Muscle of leg (tissue), 11 donors: Measurements from ENCODE around the gene EHBP1. TPM values are rescaled to one million over a fixed set of nuclear protein-coding genes. Genes with fewer than 3 reads are reported as not detected.

ENCODE experiments used
- DNase-seq: peaks from one replicate; pipeline ENCODE4 v3.0.0; 2013
- H3K27ac ChIP-seq: one replicate; pipeline ENCODE4 v1.5.1; 2013; ENCODE audit warnings: mild to moderate bottlenecking, low read length, control low read depth
- H3K27me3 ChIP-seq: one replicate; pipeline ENCODE4 v1.6.1; 2013; ENCODE audit warnings: low read length; ENCODE audit not compliant: control insufficient read depth, insufficient read depth
- H3K36me3 ChIP-seq: one replicate; pipeline ENCODE4 v1.6.1; 2013; ENCODE audit warnings: low read length; ENCODE audit not compliant: control insufficient read depth, insufficient read depth
- H3K4me1 ChIP-seq: one replicate; pipeline ENCODE4 v1.6.1; 2013; ENCODE audit warnings: low read length; ENCODE audit not compliant: control insufficient read depth, insufficient read depth
- H3K4me3 ChIP-seq: one replicate; pipeline ENCODE4 v1.5.1; 2013; ENCODE audit warnings: low read length, control low read depth
- H3K9me3 ChIP-seq: replicated peaks from 2 replicates; pipeline ENCODE4 v1.6.1; 2013; ENCODE audit warnings: low read depth, low read length; ENCODE audit not compliant: control insufficient read depth
- WGBS: methylation state at CpG from one replicate; pipeline ENCODE4 v1.1.5; 2013; ENCODE audit warnings: missing lambda C conversion rate; ENCODE audit not compliant: insufficient coverage; 5-methylcytosine and 5-hydroxymethylcytosine counted together
- polyA plus RNA-seq, 8 donors: library from polyadenylated mRNA; unstranded; fragments of 120-200 nt; gene quantifications; one replicate each; pipeline versions ENCODE4 v1.2.1 to v1.2.3, GENCODE V29; 2013; ENCODE audit warnings: inconsistent platforms in 1 of 8, low replicate concordance in 1 of 8; ENCODE audit not compliant: insufficient read length in 8 of 8, insufficient read depth in 1 of 8
- total RNA-seq: library from RNA; stranded (reverse); fragments of 120-200 nt; gene quantifications from one replicate; pipeline ENCODE4 v1.2.4, GENCODE V29; 2013

EHBP1 gene
- total and polyA plus RNA-seq, 9 donors: 21.8 to 41.1 (median 31.4) TPM

- Histone ChIP-seq H3K27me3 (peaks cover under 1% of the 10 kb centered on the region), H3K4me3 (no peak overlapping the region), H3K4me1 (no peaks in the 10 kb centered on the region), H3K27ac (no peak overlapping the region), H3K36me3 (no peaks in the 10 kb centered on the region), H3K9me3 (no peaks in the 10 kb centered on the region)
- DNase-seq: no peak
- no CpG with 5 or more reads among the region's 4 CpGs for WGBS
Measured at GRCh38 chr2:63078852-63079606, 373.5 kb downstream of the EHBP1 start.

DNA sequence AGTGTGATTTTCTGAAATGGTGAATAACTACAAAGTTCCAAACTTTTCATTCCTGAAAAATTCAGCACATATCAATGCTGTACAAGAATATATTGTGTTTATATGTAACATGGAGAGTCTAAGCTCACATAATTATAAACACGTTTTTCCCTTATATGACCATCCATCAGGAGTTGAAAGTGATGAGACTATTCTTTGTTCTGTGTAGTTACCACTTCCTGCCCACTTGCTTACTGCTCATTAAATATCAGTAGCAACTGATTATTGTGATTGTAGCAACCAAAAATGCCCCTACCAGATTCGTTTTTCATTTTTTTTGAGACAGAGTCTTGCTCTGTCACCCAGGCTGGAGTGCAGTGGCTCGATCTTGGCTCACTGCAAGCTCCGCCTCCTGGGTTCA lies 375.9 kb downstream of the EHBP1 start:
- no peaks in the 10 kb centered on the region for H3K4me1 ChIP-seq
- 77% methylated on average over 3 of the region's 4 CpGs for WGBS
- H3K4me3 ChIP-seq: no peak overlapping the region
- H3K9me3 ChIP-seq: no peaks in the 10 kb centered on the region
- H3K27ac ChIP-seq: no peak overlapping the region
- no peak for DNase-seq
- no peaks in the 10 kb centered on the region for H3K36me3 ChIP-seq
- no peaks in the 10 kb centered on the region for H3K27me3 ChIP-seq

DNA sequence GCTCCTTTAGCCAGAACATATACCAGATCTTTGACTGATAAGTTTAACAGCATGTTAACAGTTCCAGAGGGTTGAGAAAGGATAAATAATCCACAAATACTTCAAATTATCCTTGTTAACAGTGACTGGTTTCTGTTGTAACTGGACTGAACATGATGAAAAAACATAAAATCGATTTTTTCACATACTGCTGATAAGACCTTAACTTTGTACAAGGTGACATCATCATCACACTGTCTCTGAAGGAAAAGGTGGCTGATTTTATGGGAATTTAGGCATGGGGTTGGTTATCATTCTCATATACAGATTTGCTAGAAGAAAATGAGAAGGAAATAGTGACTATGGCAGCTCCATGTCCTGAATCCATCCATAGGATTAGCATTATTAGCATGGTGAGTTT lies 381.2 kb downstream of the EHBP1 start:
- no peak overlapping the region for H3K27ac ChIP-seq
- no peak for DNase-seq
- no peaks in the 10 kb centered on the region for H3K9me3 ChIP-seq
- H3K36me3 ChIP-seq: no peaks in the 10 kb centered on the region
- H3K27me3 ChIP-seq: no peaks in the 10 kb centered on the region
- H3K4me3 ChIP-seq: no peak overlapping the region
- no peaks in the 10 kb centered on the region for H3K4me1 ChIP-seq
- no CpG with 5 or more reads among the region's 1 CpG for WGBS

DNA sequence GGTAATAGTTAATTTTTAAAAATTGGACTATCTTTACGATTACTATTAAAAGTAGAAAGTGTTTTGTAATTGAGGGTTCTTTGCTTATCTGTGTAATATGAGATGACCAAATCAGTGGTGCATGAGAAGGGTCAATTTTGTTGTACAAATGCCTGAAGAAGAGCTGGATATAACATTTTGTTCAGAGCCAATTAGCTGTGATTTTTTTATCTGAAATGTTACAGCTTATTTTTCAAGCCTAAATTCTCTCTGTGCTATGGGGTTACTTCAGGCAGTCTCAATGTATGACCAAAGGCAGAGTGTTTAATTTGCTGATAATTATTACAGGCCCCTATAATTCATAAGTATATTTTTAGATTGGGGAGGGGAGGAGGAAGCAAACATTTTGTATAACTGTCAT lies 386.9 kb downstream of the EHBP1 start:
- H3K27ac ChIP-seq: no peak overlapping the region
- no CpG with 5 or more reads among the region's 1 CpG for WGBS
- no peaks in the 10 kb centered on the region for H3K36me3 ChIP-seq
- no peak for DNase-seq
- no peaks in the 10 kb centered on the region for H3K4me1 ChIP-seq
- no peak overlapping the region for H3K4me3 ChIP-seq
- H3K27me3 ChIP-seq: no peaks in the 10 kb centered on the region
- H3K9me3 ChIP-seq: no peaks in the 10 kb centered on the region

GRCh38 chr2:63092857-63093256 lies 387.3 kb downstream of the EHBP1 start:
- H3K27ac ChIP-seq: no peak overlapping the region
- no CpG with 5 or more reads among the region's 1 CpG for WGBS
- no peaks in the 10 kb centered on the region for H3K9me3 ChIP-seq
- H3K36me3 ChIP-seq: no peaks in the 10 kb centered on the region
- H3K4me3 ChIP-seq: no peak overlapping the region
- DNase-seq: no peak
- H3K4me1 ChIP-seq: no peaks in the 10 kb centered on the region
- H3K27me3 ChIP-seq: no peaks in the 10 kb centered on the region

GRCh38 chr2:63093502-63093901 lies 388.0 kb downstream of the EHBP1 start:
- no peak for DNase-seq
- no peaks in the 10 kb centered on the region for H3K36me3 ChIP-seq
- H3K9me3 ChIP-seq: no peaks in the 10 kb centered on the region
- no peak overlapping the region for H3K27ac ChIP-seq
- H3K4me1 ChIP-seq: no peaks in the 10 kb centered on the region
- no CpG with 5 or more reads among the region's 1 CpG for WGBS
- no peak overlapping the region for H3K4me3 ChIP-seq
- no peaks in the 10 kb centered on the region for H3K27me3 ChIP-seq

Other genes with a start within 250 kb of the EHBP1 start
- gene TMEM17, start 199.5 kb upstream of the EHBP1 start, total RNA-seq: 1.3 TPM
- 1 to 10 TPM; 1.2 to 2.2 (median 1.4) TPM for gene TMEM17, start 199.5 kb upstream of the EHBP1 start, polyA plus RNA-seq